HG03457 (cell line): ENCODE measurements around the gene RTN4RL1.
"Not testable (repeated sequence)": the region's sequence is repeated elsewhere in the genome, so short reads cannot be mapped to it uniquely, and the experiment has no call there.

Experiments used
- ATAC-seq: cut with Tn5 transposase; IDR thresholded peaks from one replicate; pipeline ENCODE4 v1.9.1; 2021; ENCODE audit warnings: moderate number of reproducible peaks; ENCODE audit not compliant: unreplicated experiment

RTN4RL1 gene

DNA sequence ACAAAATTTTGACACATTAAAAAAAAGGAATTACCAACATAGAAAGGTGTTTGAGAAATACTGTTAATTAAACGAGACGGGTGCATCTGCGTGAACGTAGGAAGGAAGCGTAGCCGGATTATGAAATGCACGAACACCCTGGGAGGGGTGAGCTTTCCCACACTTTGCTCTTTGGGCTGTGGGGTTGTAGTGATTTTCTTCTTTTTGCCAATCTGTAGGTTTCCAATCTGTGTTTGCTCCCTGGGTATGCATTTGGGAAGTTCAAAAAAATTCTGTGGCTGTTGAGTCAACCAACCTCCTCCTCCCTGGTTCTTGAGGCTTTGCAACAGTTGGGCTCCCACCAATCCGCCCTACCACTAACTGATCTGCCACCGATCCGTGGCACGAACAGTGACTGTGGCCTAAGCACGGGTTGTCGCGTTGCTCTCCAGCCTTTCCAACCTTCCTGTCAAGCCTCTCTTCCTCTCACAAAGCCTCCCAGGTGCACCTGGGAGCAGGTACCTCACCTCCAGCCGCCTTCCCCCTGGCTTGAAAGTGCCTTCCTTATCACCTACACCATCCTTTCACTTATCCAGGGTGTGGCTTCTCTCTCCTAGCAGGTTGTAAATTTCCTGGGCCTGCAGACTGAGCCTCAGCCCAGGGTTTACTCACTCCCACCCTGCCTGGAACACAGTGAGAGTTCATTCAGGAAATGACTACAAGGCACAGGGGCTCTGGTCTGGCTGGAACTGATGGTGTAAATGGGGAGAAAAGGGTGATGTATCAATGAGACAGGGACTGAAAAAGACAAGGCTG is 16.6 kb downstream of the RTN4RL1 start:
- ATAC-seq: no peak

DNA sequence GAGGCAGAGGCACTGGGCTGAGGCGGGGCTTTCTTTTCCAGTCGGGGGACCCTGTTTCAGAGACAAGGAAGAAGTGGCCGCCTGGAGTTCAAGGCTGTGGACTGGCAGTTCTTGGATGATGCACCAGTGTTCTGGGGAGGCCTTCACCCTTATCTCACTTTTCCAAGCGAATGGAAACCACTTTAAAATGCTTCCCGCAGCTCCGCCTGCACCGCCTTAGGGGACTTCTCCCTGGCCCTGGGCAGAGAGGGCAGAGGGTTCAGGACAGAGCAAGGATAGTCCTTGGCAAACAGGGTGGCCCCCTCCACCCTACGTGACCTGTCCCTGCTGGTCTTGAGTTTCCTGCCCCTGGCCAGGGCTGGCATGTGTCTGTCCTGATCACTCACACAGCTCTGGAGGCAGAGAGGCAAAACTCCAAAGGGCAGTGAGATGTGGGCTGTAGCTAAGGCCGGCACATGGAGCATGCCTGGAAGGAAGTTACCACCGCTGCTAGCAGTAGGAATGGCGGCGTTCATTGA is 20.6 kb downstream of the RTN4RL1 start:
- ATAC-seq: no peak

DNA sequence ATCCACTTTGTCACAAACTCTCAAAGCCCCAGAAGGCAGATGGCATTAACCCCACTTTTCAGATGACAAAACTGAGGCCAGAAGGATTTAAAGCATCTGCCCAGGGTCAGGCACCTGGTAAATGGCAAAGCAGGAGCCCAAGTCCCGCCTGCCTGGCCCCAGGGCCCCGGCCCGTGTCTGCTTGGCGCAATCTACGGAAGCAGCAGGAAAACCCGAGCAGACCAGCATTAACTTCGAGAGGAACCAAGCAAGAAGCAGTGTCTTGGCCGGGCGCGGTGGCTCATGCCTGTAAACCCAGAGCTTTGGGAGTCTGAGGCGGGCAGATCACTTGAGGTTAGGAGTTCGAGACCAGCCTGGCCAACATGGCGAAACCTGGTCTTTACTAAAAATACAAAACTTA is 21.6 kb downstream of the RTN4RL1 start:
- ATAC-seq: no peak

DNA sequence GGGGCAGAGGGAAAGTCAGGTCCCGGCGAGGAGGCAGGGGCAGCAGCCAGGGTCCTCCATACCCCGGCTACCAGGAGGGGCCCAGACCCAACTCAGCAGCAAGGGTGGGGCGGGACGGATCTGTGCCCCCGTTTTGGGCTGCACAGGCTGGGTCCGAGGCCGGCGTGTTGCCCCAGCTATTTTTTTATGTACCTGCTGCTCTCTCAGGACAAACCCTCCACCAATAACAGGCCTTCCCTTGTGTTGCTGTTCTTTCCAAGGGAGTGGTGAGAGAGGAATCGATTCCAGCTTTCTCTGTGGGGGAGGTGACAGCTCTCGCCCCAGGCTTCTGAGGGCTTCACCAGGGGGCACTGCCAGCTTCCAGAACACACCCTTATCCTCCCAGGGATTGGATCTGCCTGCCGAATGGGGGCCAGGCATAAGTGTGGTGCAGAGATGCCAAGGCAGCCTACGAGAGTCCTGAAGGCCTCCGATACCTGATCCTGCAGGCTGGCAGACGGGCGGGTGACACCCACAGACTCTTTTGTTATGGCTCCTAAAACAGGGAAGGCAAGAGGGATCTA is 22.3 kb downstream of the RTN4RL1 start:
- no peak for ATAC-seq

DNA sequence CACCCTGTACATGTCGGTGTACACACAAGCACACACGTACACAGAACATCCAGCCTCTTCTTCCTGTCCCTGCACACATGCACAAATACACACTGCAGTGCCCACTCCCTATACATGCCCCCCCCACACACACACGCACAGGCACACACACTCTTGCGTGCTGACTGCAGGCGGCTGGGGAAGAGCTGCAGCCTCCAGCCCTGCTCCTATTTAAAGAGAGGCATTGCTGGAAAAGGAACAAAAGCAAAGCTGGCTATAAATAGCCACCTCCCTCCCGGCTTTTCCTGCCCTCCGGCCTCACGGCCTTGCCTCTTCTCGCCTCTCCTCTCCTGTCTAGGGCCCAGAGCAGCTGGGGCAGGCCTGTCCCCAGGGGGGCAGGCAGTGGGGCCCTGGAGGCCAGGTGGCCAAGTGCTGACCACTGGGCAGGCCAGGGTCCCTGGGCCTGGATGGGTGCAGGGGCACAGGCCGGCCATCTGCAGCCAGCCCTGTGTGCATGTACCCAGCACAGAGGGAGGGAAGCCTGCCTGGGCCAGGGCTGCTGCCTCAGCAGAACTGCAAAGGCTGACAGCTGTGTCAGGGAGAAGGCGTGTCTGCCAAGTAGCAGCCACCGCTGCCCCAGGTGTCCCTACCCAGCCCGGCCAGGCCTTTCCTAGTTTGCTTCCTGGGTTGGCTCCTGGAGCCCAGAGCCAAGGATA is 25.4 kb downstream of the RTN4RL1 start:
- ATAC-seq: no peak

DNA sequence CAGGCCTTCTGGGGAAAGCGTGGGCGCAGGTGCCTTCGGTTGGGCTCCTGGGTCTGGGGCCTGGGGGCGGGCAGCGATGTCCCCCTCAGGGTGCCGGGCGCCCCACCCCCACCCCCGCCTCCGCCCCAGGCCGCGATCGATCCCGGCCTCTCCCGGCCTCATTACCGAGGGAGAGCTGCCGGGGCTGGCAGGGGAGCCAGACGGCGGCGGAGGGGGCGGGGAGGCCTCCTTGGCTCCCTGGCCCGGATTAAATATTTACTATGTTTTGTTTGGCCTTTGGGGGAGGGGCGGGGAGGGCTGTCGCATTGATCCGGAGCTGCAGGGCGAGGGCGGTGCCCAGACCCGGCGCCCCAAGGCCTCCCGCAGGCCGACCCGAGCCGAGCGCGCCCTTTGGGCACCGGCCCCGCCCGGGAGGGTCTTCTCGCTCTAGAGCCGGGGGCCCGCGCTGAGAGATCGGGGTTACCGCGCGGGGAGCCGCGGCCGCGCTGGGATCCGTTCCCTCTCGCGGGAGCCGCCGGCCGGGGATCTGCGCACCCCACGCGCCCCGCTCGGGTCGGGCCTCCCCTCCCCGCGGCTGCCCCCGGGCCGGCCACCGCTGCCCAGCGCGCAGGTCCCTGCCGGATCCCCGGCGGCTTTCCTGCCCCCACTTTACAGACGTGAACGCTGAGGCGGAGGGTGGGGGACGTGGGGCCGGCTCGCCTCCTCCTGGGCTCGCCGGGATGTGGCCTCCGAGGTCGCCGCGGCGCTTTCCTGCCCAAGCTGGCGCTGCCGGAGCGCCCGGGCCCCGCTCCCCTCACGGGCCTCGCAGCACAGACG is 27.0 kb downstream of the RTN4RL1 start:
- ATAC-seq: no peak

DNA sequence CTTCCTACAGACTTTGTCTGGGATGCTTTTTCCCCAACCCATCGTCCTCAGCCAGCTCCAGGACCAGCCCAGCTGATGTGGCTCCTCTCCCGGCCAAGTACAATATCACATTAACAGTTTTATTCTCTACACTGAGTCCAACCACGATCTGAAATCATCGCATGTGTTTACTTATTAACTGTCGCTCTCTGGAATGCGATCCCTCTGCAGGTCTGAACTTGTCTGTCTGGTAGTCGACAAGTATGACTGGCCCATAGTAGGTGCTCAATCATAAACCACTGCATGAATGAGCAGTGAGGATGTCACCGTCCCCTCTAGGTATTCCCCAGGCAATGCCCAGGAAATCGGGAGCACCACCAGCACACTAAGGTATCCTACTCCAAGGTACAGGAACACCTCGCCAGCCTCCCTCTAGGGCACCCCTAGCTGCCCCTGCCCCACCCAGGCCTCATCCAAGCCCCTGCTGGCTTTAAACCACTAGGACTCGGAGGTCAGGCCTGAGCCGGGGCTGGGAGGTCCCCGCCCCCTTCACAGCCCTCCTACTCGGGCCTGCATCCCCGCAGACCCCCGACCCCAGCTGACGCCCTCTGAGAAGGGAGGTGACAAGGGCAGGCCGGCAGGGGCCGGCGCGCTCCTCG is 27.7 kb downstream of the RTN4RL1 start:
- ATAC-seq: no peak

DNA sequence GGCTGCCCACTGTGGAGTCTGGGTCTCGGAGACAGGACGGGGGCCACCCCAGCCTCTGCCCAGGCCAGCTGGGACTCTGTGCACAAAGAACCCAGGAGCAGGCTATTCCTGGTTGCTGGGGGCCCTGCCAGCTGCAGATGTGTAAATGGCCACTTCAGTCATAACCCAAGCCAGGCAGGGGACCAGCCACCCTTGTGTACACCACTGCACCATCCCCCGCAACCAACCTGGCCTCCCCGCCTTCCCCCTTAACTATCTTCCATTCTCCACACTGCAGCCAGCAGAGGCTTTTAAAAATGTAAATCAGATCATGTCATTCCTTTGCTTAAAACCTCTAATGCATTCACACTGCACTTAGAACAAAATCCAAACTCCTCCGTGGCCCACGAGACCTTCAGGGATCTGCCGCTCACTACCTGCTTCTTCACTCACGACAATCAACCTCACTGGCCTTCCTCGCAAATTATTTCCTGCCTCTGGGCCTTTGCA is 28.3 kb downstream of the RTN4RL1 start:
- no peak for ATAC-seq

DNA sequence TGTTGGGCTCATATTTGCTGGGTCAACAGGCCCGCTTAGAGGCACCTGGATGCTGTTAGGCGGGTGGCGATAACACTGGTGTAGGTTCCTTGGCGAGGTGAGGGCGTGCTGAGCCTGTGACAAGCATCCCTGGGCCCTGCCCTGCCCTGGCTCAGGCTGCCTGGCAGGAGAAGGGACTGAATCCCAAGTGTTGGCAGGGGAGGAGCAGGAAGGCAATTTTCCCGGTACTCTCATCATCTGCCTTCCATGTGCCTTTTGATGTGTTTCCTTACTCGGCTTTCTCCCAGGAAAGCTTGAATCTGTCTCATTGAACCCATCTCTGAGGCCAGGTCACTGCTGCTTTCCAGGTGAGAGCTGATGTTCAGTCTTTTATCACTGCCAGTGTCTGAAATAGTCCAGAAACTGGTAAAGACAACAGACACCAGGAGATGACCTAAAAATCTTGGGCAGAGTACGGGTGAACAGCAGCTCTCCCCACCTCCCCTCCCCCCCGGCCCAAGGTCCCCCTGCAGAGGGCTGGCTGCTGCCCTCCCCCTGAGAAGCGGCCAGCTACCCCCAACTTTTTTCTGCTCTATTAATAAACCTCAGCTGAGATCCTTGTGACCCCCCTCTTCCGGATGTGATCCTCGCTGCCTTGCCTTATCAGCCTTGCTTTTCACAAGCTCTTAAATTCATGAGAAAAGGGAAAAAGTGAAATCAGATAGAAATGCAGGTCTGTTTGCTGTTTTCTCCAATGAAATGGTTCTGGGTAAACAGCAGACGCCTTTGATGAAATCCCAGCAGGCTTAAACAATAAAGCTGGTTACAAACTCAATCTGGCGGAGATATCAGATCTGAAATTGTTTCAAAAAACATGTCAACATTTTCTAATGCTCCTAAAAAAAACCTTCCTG is 29.0 kb downstream of the RTN4RL1 start:
- ATAC-seq: no peak

DNA sequence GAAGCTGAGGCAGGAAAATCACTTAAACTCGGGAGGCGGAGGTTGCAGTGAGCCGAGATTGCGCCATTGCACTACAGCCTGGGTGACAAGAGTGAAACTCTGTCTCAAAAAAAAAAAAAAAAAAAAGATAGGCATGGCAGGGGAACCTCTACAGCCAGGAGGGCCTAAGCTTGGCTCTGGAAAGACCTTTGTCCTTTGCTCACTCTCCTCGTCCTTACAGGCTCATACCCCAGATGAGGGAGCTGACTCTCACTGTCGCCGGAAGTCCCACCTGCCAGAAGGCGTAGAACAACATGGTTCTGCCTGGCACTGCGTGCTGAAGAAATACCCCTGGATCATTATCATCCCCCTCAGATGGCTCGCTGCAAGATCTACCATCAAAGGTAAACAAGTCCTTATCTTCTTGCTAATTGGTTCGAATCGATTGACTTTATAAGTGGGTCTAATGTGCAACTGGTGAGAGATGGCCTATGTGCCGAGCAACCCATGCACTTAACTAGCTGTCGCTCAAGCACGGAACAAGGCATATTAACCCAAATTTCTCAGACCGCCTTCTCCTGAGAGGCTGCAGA is 29.7 kb downstream of the RTN4RL1 start:
- ATAC-seq: no peak

DNA sequence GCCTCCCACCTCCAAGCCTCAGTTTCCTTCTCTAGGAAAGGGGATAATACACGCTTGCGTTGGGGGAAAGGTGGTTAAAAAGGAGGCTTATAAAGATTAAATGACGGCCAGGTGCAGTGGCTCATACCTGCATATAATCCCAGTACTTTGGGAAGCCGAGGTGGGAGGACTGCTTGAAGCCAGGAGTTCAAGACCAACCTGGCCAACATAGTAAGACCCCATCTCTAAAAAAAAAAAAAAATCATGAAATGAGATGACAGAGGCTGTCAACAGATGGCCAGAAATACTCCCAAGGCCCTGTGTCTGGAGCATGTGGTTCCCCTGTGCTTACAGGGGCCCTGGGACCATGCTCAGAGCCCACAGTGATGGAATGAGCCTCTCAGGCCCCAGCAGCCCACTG is 30.4 kb downstream of the RTN4RL1 start:
- ATAC-seq: no peak

DNA sequence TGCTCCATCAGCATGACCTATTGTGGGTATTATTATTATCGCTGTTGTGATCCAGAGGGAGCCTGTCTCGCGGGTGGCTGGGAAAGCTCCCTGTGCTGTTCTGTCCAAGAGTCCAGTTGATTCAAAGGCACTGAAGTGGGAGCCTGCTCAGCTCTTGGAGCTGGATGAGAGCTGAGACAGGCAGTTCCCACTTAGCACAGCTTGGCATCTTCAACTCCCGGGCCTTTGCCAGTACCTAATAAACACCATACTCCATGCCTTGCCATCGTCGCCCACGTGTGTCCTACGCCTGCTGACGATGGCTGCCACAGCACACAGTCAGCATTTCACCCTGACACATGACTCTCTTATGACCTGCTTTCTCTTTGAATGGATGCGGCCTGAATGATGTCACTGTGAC is 32.6 kb downstream of the RTN4RL1 start:
- ATAC-seq: no peak

DNA sequence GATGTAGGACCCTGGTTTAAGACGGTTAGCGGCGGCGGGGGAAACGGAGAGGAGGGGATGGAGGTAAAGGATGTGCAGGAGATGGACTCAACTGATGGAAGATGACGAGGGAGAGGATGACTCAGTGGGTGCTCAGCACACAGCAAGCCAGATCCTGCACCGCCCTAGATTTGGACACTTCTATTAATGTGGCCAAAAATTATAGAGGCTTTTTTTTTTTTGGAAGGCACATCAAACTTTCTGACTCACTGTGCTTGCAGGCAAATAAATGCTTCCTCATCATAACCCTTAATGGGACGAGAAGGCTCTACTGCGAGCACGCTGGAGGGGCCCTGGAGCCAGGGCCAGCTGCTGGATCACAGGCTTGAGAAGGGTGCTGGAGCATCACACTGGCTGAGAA is 36.0 kb downstream of the RTN4RL1 start:
- no peak for ATAC-seq

DNA sequence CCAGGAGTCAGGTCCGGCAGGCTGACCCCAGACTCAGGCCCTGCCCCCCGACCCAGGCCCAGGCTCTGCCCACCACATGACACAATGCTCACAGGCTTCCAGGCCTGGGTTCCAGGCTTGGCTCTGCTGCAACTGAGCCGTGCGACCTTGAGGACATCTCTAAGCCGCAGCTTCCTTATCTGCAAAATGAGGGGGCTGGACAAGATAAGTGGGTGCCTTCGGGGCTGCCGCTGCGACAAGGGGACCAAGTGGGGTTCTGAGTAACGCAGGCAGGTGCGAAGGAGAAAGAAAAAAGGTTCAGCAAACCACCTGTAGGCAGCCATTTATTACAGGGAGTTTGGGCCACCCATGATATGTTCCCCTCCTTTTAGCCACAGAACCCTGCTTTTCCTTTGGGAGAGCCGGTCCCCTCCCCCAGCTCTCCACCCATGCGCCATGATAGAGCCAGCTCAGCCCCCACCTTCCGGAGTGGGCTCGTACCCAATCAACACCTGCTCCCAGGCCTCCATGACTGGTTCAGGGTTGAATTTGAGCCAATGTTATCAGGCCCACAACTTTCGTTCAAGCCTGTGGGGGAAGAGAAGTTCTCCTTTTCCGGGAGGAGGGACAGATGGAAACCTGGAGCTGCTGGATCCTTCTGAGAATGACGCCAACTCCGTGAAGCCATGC is 38.2 kb downstream of the RTN4RL1 start:
- ATAC-seq: no peak

DNA sequence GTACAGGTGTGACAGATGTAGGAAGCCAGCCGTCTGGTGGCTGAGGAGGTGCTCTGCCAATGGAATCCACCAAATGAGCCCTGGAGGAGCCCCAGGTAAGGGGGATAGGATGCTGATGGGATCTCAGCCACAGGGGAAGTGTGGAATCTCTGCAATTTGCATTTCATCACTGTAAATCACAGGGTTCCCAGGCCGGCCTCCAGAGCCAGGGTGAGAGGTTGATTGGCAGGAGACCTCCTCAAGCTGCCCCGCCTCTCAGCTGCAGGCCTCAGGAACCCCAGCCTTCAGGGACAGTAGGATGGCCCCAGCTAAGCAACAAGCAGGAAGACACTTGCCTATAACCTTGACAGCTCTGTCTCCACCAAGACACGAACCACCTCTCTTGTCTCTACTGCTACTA is 39.4 kb downstream of the RTN4RL1 start:
- no peak for ATAC-seq

DNA sequence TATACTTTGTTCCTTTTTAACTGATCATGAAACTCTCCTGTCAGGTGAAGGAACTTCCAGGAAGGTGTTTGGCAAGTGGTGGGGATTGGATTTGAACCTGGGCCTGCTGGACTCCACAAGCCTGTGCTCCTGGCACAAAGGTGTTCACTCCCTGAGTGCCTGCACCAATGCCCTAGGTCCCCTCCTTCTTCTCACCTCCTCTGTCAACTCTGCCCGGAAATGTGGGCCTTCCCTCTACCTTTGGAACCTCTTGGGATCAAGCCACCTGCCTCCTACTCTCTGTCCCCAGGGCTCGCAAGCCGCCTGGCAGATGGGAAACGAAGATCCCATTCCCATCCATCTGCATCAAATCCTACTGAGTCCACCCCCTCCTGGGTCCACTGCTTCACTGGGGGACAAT is 40.0 kb downstream of the RTN4RL1 start:
- no peak for ATAC-seq

DNA sequence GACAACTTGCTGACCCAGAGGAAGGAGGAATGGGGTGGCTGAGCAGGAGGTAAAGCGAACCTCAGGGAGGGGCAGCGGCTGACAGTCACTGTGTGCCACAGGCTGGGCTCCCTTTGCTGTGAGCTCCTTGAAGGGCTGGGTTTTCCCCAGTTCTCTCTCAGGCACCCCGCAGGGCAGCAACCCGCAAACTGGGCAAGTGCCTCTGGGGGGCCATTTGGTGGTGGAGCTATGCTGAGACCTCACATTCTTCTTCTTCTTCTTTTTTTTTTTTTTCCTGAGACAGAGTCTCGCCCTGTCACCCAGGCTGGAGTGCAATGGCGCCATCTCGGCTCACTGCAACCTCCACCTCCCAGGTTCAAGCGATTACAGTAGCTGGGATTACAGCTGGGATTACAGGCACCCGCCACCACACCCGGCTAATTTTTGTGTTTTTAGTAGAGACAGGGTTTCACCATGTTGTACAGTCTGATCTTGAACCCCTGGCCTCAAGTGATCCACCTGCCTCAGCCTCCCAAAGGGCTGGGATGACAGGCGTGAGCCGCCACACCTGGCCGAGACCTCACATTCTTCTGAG is 42.3 kb downstream of the RTN4RL1 start:
- ATAC-seq: not testable (repeated sequence)

DNA sequence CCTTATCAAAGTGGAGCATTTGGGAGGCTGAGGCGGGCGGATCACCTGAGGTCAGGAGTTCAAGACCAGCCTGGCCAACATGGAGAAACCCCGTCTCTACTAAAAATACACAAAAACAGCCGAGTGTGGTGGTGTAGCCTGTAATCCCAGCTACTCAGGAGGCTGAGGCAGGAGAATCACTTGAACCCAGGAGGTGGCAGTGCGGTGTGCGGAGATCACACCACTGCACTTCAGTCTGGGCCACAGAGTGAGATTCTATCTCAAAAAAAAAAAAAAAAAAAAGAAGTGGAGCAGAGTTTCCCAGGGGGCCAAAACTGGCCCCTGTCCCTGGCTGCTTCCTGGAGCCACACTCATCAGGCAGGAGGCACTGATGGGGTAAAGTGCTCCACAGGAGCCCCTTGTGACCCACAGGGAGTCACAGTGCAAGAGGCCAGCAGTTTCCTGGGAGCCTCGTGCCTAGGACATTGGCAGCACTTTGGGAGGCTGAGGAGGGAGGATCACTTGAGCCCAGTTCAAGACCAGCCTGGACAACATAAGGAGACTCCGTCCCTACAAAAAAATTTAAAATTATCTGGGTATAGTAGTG is 44.4 kb downstream of the RTN4RL1 start:
- ATAC-seq: no peak
